CD8-positive, alpha-beta memory T cell (primary cell): ENCODE measurements around the gene MYOM1. TPM values are rescaled to one million over a fixed set of nuclear protein-coding genes. Genes with fewer than 3 reads are reported as not detected.
"Not testable (repeated sequence)": the region's sequence is repeated elsewhere in the genome, so short reads cannot be mapped to it uniquely, and the experiment has no call there.

Experiments used
- CTCF ChIA-PET: fragments of 350-600 bp; sonication (Branson Sonifier 250); formaldehyde crosslinking; loops from one replicate; lab custom pipeline; 2021; ENCODE audit warnings: antibody characterized with exemption; lab: Charles Lee
- POLR2A ChIA-PET: fragments of 350-600 bp; sonication (Branson Sonifier 250); formaldehyde crosslinking; loops from one replicate; lab custom pipeline; 2021; ENCODE audit warnings: antibody characterized with exemption; lab: Charles Lee
- DNase-seq, 5 donors: peaks; one replicate each; pipeline versions ENCODE4 v3.0.0 to v3.0.0-alpha.2; 2020 to 2022; ENCODE audit warnings: mixed read lengths in 1 of 5
- H3K27ac ChIP-seq: one replicate; pipeline ENCODE4 v1.7.0; 2013; ENCODE audit warnings: low read depth, mild to moderate bottlenecking, low read length, moderate library complexity
- H3K27me3 ChIP-seq: 2 replicates; pipeline ENCODE4 v1.7.0; 2013; ENCODE audit warnings: low read length, mild to moderate bottlenecking; ENCODE audit not compliant: insufficient read depth, poor library complexity, severe bottlenecking
- H3K36me3 ChIP-seq: 2 replicates; pipeline ENCODE4 v1.7.0; 2013; ENCODE audit warnings: mild to moderate bottlenecking, low read length, moderate library complexity; ENCODE audit not compliant: insufficient read depth
- H3K4me1 ChIP-seq: 2 replicates; pipeline ENCODE4 v1.7.0; 2013; ENCODE audit warnings: mild to moderate bottlenecking, low read length, moderate library complexity; ENCODE audit not compliant: insufficient read depth
- H3K4me3 ChIP-seq: 2 replicates; pipeline ENCODE4 v1.7.0; 2013; ENCODE audit warnings: mild to moderate bottlenecking, low read length
- H3K9me3 ChIP-seq: 2 replicates; pipeline ENCODE4 v1.7.0; 2013; ENCODE audit warnings: mild to moderate bottlenecking, low read length
- H3K27ac Mint-ChIP-seq, 8 donors: one replicate each; pipeline ENCODE4 v1.8.0; 2020 to 2021; ENCODE audit warnings: mixed read lengths in 8 of 8, mild to moderate bottlenecking in 6 of 8, inconsistent platforms in 3 of 8, moderate library complexity in 3 of 8
- H3K27me3 Mint-ChIP-seq, 2 donors: one replicate each; pipeline ENCODE4 v1.8.0; 2020 to 2021; ENCODE audit warnings: mixed read lengths in 2 of 2, mild to moderate bottlenecking in 1 of 2, moderate library complexity in 1 of 2
- H3K36me3 Mint-ChIP-seq, 3 donors: one replicate each; pipeline ENCODE4 v1.8.0; 2020 to 2021; ENCODE audit warnings: mixed read lengths in 3 of 3, inconsistent platforms in 1 of 3, mild to moderate bottlenecking in 1 of 3
- H3K4me1 Mint-ChIP-seq, 3 donors: one replicate each; pipeline ENCODE4 v1.8.0; 2020 to 2021; ENCODE audit warnings: mixed read lengths in 3 of 3, inconsistent platforms in 1 of 3, mild to moderate bottlenecking in 1 of 3
- H3K4me3 Mint-ChIP-seq, 7 donors: one replicate each; pipeline ENCODE4 v1.8.0; 2020 to 2021; ENCODE audit warnings: mixed read lengths in 7 of 7, mild to moderate bottlenecking in 6 of 7, moderate library complexity in 4 of 7, inconsistent platforms in 2 of 7
- H3K9me3 Mint-ChIP-seq, 5 donors: one replicate each; pipeline ENCODE4 v1.8.0; 2020 to 2022; ENCODE audit warnings: mixed read lengths in 5 of 5, mild to moderate bottlenecking in 3 of 5, moderate library complexity in 2 of 5, inconsistent platforms in 1 of 5
- polyA plus RNA-seq: library from polyadenylated mRNA; unstranded; fragments of 300-500 nt; fragmentation: Illumina TruSeq; gene quantifications from one replicate; pipeline ENCODE4 v1.2.3, GENCODE V29; 2021
- total RNA-seq, 2 experiments: library from RNA; stranded (reverse); gene quantifications; one replicate each; pipeline ENCODE4 v1.2.3, GENCODE V29; 2021

Gene MYOM1
- total and polyA plus RNA-seq, 3 experiments from 2014 or later, result 0.84 to 1.2 (median 0.92) TPM

DNA sequence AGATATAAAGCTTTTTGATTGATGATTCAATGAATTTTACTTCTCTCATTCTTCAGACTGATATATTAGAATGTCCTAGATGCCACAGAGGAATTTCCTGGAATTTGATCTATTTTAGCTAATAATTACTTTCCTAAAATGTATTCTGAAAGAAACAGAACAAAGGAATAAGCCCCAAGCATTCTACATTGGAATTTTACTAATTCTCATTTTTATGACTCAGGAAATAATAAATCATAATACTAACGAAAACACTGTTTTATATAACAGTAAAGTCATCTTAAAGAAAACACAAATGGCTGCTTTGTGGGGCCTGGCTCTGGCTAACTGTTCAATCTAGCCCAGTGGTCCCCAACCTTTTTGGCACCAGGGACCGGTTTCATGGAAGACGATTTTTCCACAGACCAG, 138.2 kb downstream of the MYOM1 start:
- ChIA-PET CTCF (interaction anchor here (3.1 kb wide), 1 partner anchor 19 kb away, joined by 9 read pairs; no protein-coding TSS in a partner anchor), POLR2A (no interaction called here)
- no peak overlapping the region for H3K4me3 Mint-ChIP-seq
- no peaks in the 10 kb centered on the region for H3K27me3 Mint-ChIP-seq
- H3K36me3 Mint-ChIP-seq, result peaks cover 1 to 4% (median 3%) of the 10 kb centered on the region in 3 donors
- no peak for DNase-seq
- no peaks in the 10 kb centered on the region for H3K4me1 Mint-ChIP-seq
- H3K4me3 ChIP-seq, result no peak overlapping the region
- H3K27ac Mint-ChIP-seq, result no peak overlapping the region
- no peaks in the 10 kb centered on the region for H3K27me3 ChIP-seq
- no peaks in the 10 kb centered on the region for H3K9me3 Mint-ChIP-seq
- H3K4me1 ChIP-seq, result no peaks in the 10 kb centered on the region
- H3K27ac ChIP-seq, result no peak overlapping the region
- H3K9me3 ChIP-seq, result no peaks in the 10 kb centered on the region
- H3K36me3 ChIP-seq, result no peaks in the 10 kb centered on the region

DNA sequence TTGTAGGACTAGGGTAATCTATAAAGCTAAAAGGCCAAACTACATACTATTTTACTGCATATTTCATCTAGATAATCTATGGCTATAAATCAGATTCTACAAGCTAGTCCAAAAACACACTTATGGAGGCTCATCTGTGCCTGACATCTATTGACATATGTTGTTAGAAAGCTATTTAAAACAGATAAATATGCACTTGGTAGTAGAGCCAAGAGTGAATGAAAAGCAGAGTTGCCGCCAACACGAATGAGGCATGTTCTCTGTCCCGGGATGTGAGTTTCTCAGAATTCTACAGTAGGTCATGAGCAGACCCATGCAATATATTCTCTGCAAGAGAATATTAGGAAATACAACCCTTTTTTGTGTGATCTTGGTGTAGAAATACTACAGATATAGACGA, 140.1 kb downstream of the MYOM1 start:
- H3K36me3 Mint-ChIP-seq, result peaks cover 1 to 5% (median 4%) of the 10 kb centered on the region in 3 donors

DNA sequence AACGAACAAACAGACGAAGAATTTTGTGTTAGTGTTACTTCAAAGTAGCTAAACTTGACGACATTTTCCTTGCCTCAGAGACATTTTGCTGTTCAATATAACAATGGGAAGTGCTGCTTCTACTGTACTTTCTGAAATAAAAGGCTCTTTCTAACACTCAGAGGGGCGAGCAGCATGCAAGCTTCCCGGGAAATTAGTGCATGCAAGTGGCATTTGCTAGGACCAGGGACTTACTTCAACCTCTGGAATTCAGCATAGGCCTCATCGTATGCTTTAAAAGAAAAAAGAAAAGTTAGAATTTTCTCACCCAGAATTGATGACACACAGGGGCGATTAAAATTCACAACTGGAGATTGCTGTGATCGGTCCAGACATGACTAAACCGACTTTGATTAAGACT, 144.3 kb downstream of the MYOM1 start:
- CTCF ChIA-PET, result interaction anchor here (1.8 to 6.1 kb wide), 2 partner anchors 13 to 54 kb away, joined by 10 to 44 read pairs; no protein-coding TSS in a partner anchor
- Mint-ChIP-seq H3K9me3 (no peaks in the 10 kb centered on the region), H3K4me3 (no peak overlapping the region), H3K27me3 (no peaks in the 10 kb centered on the region), H3K36me3 (peaks cover 0 to 5% (median 0%) of the 10 kb centered on the region in 3 donors), H3K4me1 (peaks cover 12 to 28% (median 18%) of the 10 kb centered on the region in 3 donors), H3K27ac (peak overlapping the region in 3 of 8 donors; percentile 7 to 48 (median 42))
- Histone ChIP-seq H3K4me3 (no peak overlapping the region), H3K9me3 (no peaks in the 10 kb centered on the region), H3K36me3 (no peaks in the 10 kb centered on the region), H3K27me3 (no peaks in the 10 kb centered on the region), H3K27ac (no peak overlapping the region), H3K4me1 (peaks cover 4% of the 10 kb centered on the region)
- POLR2A ChIA-PET, result interaction anchor here (0.6 kb wide), 1 partner anchor 12 kb away, joined by 4 read pairs; no protein-coding TSS in a partner anchor
- no peak for DNase-seq

More for the DNA sequence above, 140.1 kb downstream of the MYOM1 start:
- H3K27ac ChIP-seq, result no peak overlapping the region
- no peak overlapping the region for H3K4me3 ChIP-seq
- ChIA-PET POLR2A (interaction anchor here (1.0 kb wide), 1 partner anchor 23 kb away, joined by 3 read pairs; no protein-coding TSS in a partner anchor), CTCF (interaction anchor here (1.0 to 1.3 kb wide), 3 partner anchors 16 to 50 kb away, joined by 3 to 4 read pairs (median 3); no protein-coding TSS in a partner anchor)
- H3K4me1 ChIP-seq, result peaks cover 4% of the 10 kb centered on the region
- H3K9me3 ChIP-seq, result no peaks in the 10 kb centered on the region
- Mint-ChIP-seq H3K27ac (no peak overlapping the region), H3K4me1 (peaks cover 3 to 6% (median 4%) of the 10 kb centered on the region in 3 donors), H3K9me3 (no peaks in the 10 kb centered on the region), H3K4me3 (no peak overlapping the region), H3K27me3 (no peaks in the 10 kb centered on the region)
- H3K27me3 ChIP-seq, result no peaks in the 10 kb centered on the region
- DNase-seq, result no peak
- H3K36me3 ChIP-seq, result no peaks in the 10 kb centered on the region

GRCh38 chr18:3074087-3074486, 145.7 kb downstream of the MYOM1 start:
- DNase-seq, result no peak
- no peak overlapping the region for H3K27ac ChIP-seq
- H3K4me1 ChIP-seq, result peaks cover 12% of the 10 kb centered on the region
- H3K4me3 Mint-ChIP-seq, result no peak overlapping the region
- H3K27me3 Mint-ChIP-seq, result no peaks in the 10 kb centered on the region
- ChIA-PET POLR2A (no interaction called here), CTCF (interaction anchor here (0.8 to 6.1 kb wide), 3 partner anchors 11 to 141 kb away, joined by 3 to 44 read pairs (median 3); no protein-coding TSS in a partner anchor)
- H3K4me1 Mint-ChIP-seq, result peaks cover 21 to 42% (median 30%) of the 10 kb centered on the region in 3 donors
- H3K4me3 ChIP-seq, result no peak overlapping the region
- peak overlapping the region in 1 of 8 donors; percentile 22 for H3K27ac Mint-ChIP-seq
- no peaks in the 10 kb centered on the region for H3K36me3 ChIP-seq
- H3K36me3 Mint-ChIP-seq, result peaks cover 0 to 5% (median 0%) of the 10 kb centered on the region in 3 donors
- H3K9me3 ChIP-seq, result no peaks in the 10 kb centered on the region
- H3K9me3 Mint-ChIP-seq, result no peaks in the 10 kb centered on the region
- no peaks in the 10 kb centered on the region for H3K27me3 ChIP-seq

GRCh38 chr18:3073353-3073752, 146.4 kb downstream of the MYOM1 start:
- peaks cover 13% of the 10 kb centered on the region for H3K4me1 ChIP-seq
- Mint-ChIP-seq H3K4me3 (peak overlapping the region in 2 of 7 donors; percentile 25 to 54), H3K27ac (peak overlapping the region in 2 of 8 donors; percentile 6 to 48), H3K4me1 (peaks cover 26 to 48% (median 38%) of the 10 kb centered on the region in 3 donors)
- DNase-seq, H3K9me3 Mint-ChIP-seq, H3K36me3 Mint-ChIP-seq, H3K27ac ChIP-seq, H3K27me3 ChIP-seq, H3K36me3 ChIP-seq, POLR2A ChIA-PET, H3K27me3 Mint-ChIP-seq, H3K9me3 ChIP-seq, H3K4me3 ChIP-seq: not testable (repeated sequence)
- CTCF ChIA-PET, result interaction anchor here (1.0 to 6.1 kb wide), 3 partner anchors 11 to 141 kb away, joined by 3 to 44 read pairs (median 4); no protein-coding TSS in a partner anchor

DNA sequence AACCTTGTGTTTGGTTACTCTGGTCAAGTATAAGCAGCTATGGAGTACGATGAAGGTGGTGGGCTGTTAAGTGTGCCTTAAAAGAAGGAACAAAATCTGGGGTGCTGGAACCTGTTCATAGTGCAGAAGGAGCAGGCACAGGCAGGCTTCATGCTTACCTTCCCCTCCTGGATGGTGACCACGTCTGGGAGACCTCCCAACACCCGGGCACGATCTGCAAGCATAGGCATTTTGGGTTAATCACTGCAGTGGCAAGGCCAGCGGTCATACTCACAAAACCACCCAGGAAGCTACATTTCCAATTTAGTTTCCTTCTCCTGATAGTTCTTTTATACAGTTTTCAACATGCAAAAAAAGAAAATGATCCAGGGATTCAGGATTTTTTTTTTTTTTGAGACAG, 148.1 kb downstream of the MYOM1 start:
- H3K36me3 ChIP-seq, result no peaks in the 10 kb centered on the region
- Mint-ChIP-seq H3K9me3 (no peaks in the 10 kb centered on the region), H3K36me3 (peaks cover 0 to 4% (median 2%) of the 10 kb centered on the region in 3 donors), H3K4me1 (peaks cover 41 to 65% (median 54%) of the 10 kb centered on the region in 3 donors), H3K27me3 (no peaks in the 10 kb centered on the region), H3K4me3 (no peak overlapping the region), H3K27ac (no peak overlapping the region)
- no peaks in the 10 kb centered on the region for H3K9me3 ChIP-seq
- no peak overlapping the region for H3K27ac ChIP-seq
- H3K4me3 ChIP-seq, result no peak overlapping the region
- POLR2A ChIA-PET, result no interaction called here
- peaks cover 24% of the 10 kb centered on the region for H3K4me1 ChIP-seq
- H3K27me3 ChIP-seq, result no peaks in the 10 kb centered on the region
- no peak for DNase-seq
- CTCF ChIA-PET, result interaction anchor here (1.9 kb wide), 1 partner anchor 77 kb away, joined by 9 read pairs; no protein-coding TSS in a partner anchor

- Mint-ChIP-seq H3K36me3 (peaks cover 0 to 4% (median 0%) of the 10 kb centered on the region in 3 donors), H3K27ac (peak overlapping the region in 6 of 8 donors; percentile 17 to 67 (median 28)), H3K4me3 (peak overlapping the region in 5 of 7 donors; percentile 1 to 63 (median 28)), H3K9me3 (no peaks in the 10 kb centered on the region), H3K27me3 (no peaks in the 10 kb centered on the region), H3K4me1 (peaks cover 49 to 69% (median 63%) of the 10 kb centered on the region in 3 donors)
- no peak overlapping the region for H3K4me3 ChIP-seq
- POLR2A ChIA-PET, result no interaction called here
- peaks cover 20% of the 10 kb centered on the region for H3K4me1 ChIP-seq
- H3K27ac ChIP-seq, result no peak overlapping the region
- no peaks in the 10 kb centered on the region for H3K9me3 ChIP-seq
- no peaks in the 10 kb centered on the region for H3K36me3 ChIP-seq
- CTCF ChIA-PET, result interaction anchor here (1.6 to 1.7 kb wide), 2 partner anchors 59 to 84 kb away, joined by 4 to 5 read pairs; no protein-coding TSS in a partner anchor
- no peak for DNase-seq
- H3K27me3 ChIP-seq, result no peaks in the 10 kb centered on the region
Measured at GRCh38 chr18:3069671-3070433, 149.9 kb downstream of the MYOM1 start.
